Iris pigment epithelial cell (primary cell): ENCODE results near the gene PPP4R1.
"Not testable (repeated sequence)": the region's sequence is repeated elsewhere in the genome, so short reads cannot be mapped to it uniquely, and the experiment has no call there.

Experiments used
- DNase-seq: peaks from one replicate; pipeline ENCODE4 v3.0.0-alpha.2; 2011; ENCODE audit warnings: low read depth

The PPP4R1 gene

DNA sequence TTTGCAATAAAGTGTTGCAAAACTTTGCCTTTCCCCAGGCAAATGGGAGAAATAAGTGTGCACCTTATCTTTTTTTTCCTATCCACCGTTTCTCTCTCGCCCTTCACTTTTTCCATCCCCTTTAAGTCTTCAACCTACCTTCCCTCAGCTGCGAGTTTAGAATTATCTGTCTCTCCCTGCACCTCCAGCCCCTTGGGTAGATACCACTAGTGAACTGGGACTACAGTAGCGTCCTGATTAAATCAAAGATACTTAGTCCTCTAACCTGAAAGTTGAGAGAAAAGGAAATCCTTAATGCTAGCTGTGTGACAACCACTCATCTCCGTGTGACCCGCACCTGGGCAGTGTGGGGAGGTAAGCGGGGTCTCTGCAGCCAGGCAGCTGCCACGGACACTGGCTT, 16.1 kb upstream of the PPP4R1 start:
- no peak for DNase-seq

DNA sequence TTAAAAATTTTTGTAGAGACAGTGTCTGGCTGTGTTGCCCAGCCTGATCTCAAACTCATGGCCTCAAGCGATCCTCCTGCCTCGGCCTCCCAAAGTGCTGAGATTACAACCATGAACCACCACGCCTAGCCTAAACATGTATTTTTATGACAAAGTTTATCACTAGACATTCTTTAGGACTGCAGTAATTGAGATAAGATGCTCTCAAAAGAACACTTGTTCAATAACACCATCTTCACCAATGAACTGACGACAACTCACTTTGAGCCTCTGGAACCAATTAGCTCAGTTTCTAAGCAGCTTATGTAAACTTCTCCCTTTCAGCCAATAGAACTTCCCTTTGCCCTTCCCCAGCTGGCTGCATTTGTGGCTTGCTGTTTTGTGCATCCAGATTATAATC, 15.3 kb upstream of the PPP4R1 start:
- DNase-seq, result peak; percentile 81

DNA sequence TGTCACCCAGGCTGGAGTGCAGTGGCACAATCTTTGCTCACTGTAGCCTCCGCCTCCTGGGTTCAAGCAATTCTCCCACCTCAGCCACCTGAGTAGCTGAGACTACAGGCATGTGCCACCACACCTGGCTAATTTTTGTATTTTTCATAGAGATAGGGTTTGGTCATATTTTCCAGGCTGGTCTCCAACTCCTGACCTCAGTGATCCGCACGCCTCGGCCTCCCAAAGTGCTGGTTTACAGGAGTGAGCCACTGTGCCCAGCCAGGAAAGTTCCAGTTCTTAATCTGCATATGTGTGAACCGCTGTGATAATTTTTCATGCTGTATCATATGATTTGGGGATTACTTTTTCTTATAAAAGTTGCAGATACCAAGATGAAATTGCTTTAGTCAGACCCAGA, 14.6 kb upstream of the PPP4R1 start:
- DNase-seq, result no peak

DNA sequence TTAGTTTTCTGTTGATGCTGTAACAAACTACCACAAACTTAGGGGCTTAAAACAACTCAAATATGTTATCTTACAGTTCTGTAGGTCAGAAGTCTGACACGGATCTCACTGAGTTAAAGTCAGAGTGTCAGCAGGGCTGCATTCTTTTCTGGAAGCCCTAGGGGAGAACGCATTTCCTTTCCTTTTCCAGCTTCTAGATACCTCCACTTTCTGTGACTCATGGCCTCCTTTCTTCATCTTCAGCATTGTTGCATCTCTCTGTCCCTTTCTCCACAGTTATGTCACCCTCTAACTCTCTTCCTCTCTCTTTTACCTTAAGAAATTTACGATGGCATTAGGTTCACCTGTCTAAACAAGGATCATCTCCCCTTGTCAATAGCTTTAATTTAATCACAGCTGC, 13.3 kb upstream of the PPP4R1 start:
- DNase-seq, result peak; percentile 74

DNA sequence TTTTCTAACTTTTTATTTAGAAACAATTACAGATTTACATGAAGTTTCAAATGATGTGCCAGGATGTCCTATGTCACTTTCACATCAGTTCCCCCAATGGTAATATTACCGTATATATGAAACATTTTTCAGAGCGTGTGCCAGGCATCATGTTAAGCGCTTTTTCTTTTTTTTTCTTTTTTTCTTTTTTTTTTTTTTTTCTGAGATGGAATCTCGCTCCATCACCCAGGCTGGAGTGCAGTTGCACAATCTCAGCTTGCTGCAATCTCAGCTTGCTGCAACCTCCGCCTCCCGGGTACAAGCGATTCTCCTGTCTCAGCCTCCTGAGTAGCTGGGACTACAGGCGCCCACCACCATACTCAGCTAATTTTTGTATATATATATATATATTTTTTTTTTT, 5.6 kb upstream of the PPP4R1 start:
- DNase-seq, result peak; percentile 63

DNA sequence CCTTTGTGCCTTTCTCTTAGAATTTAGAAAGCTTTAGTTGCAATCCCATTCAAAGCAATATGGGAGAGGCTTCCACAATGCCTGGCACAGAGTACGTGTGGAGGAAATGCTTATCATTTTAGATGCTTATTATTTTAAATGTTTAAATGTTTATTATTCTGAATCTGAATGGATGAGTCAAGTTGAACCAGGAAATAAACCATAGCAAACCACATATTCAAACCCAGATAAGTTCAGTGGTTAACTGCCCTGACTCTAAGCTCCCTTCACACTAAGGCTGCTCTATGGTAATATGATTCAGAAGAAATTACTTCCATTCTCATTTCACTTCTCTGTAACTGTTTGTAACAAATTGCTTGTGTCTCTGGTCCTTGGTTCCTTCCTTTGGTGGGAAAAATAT, 5.2 kb upstream of the PPP4R1 start:
- DNase-seq, result peak; percentile 90

DNA sequence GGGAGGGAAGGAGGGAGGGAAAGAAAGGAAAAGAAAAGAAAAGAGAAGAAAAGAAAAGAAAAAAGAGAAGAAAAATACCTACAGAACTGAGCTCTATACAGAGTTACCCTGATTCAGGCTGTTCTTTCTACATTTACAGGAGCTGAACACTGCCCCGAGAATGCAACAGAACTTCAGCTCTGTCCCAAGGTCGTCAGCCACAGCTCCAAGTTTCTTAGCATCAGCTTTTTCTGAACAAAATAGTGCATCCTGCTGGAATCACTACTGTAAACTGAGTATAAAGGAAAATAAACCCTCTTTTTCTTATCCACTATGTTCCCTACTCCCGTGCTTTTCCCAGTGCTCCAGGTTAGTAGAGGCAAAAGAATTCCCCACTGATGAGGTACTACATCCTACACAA, 4.7 kb upstream of the PPP4R1 start:
- peak; percentile 35 for DNase-seq

DNA sequence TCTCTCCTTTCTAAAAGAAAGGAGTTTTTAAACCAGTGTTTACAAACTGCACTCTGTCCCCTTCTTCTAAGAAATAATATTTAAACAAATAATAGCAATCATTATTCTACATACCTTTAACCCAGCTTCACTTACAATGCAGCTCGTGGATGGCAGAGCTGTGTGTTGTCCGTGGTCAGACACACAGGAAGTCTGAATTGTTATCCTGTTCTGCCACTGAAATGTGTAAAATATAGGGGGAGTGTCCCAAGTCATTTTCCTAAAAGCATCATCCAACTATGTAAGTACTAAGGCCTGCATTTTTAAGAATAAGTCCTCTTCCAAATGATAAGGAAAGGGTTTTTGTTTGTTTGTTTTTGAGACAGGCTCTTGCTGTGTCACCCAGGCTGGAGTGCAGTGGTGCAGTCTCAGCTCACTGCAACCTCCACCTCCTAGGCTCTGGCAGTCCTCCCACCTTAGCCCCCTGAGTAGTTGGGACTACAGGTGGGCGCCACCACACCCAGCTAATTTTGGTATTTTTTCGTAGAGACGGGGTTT, 2.7 kb upstream of the PPP4R1 start:
- peak; percentile 41 for DNase-seq

DNA sequence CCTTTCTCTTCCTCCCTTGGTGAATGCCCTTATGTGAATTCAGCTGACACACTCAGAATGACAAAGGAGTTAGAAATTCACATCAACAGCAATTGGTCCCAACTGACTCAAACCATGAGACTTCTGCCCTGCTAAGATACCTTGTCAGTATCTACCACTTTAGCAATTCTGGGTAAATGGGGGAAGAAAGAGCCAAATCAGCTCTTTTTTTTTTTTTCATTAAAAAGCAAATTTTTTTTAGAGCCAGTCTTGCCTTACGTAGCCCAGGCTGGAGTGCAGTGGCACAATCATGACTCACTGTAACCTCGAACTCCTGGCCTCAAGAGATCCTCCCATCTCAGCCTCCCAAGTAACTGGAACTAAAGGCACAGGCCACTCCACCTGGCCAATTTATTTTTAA, 1.7 kb upstream of the PPP4R1 start:
- peak; percentile 34 for DNase-seq

DNA sequence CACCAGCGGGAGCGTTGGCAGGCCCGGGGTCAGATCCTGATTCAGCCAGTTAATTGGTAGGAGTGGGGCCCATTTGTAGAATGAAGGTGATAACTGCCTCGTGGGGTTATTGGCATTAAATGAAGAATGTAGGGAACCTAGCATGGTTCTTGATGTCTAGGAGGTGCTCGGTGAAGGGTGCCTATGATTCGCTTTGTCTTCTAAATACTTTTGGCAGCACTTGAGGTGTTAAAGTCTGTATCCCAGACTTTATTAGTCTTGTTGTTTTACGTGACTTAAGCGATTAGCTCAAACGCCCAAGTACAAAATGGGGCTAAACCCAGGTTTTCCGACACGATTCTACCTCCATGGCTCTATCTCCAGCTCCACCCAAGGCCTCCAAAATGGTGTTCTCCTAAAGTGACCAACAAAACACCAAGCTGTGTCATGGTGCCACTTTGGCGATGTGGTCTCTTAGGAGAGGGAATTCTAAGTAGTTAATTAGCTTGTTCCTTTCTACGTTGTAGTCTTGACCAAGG, 980 bp upstream of the PPP4R1 start:
- no peak for DNase-seq

DNA sequence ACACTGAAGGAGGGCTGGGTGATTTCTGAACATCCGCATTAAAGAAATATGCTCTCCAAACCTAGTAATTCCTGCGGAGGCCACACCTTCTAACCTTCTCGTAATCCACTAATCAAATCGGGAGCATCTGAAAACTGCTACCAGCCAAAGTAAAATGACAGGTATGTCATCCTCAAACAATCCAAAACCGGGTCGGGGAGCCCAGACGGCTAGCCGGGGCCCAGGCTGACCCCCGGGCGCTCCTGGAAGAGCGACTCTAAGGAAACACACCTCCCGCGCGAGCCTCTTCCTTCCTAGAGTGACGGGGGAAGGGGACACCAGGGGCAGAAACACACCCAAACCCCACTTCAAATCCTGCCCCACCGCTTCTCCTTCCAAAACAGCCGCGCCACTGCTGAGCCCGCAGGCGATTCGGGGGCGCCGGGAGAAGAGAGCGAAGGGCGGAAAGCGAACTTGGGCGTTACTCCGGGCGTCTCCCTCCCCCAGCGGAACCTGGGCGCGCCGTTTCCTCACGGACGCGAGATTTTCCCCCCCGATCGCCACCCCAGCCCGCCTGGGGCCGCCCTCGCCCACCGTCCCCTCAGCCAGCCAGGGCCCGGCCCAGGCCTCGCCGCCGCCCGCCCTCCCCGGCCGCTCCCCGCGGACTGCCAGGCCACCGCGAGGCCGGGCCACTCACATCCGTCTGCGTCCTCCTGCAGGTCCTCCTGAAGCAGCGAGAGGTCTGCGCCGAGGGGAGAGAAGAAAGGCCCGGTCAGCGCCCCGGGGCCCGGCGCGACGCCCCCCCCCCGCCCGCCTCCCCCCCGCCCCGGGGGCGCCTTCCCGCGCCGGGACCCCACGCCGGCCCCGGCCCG, 584 bp downstream of the PPP4R1 start:
- DNase-seq, result peak; percentile 50

DNA sequence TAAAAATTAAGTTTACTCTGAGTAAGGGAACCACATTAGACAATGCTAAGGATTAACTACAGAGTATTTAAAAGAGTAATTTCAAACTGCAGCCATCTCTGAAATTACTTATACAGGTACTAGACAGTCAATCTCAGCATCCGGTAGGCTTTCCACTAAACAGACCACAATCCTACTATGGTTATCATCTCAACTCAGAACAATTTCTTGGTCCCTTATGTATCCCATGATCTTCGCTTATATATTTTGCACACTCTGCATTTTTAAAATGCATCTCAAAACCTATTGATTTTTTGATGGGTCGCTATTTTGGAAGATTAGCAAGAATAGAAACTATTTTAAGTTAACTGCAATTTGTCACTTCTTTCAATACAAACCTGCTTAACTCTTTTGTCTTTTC, 1.4 kb downstream of the PPP4R1 start:
- no peak for DNase-seq

DNA sequence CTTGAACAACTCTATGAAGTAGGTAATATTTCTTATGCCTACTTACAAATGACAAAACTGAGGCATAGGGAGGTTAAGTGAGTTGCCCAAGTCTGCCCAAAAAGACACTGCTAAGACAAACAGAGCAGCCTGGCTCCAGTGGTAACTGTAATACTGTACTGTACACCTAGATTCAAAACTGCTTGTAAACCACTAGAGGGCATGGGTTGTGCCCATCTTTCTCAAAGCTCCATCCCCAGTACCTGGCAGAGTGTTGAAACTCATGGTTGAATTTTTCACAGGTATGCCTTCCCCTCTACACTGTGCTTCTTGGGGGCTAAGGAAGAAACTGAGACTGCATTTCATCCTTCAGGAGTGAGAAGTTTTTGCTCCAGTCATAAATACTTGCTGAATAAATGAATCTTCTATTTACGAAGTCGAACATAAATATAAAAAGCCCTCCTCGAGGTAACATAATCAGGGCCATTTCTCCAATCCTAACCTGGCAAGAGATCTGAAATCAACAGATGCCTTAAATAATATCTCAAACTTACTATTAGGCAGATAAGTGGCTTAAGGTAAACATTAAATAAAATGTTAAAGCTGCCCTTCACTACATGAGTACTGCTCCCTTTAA, 2.0 kb downstream of the PPP4R1 start:
- DNase-seq, result peak; percentile 61

DNA sequence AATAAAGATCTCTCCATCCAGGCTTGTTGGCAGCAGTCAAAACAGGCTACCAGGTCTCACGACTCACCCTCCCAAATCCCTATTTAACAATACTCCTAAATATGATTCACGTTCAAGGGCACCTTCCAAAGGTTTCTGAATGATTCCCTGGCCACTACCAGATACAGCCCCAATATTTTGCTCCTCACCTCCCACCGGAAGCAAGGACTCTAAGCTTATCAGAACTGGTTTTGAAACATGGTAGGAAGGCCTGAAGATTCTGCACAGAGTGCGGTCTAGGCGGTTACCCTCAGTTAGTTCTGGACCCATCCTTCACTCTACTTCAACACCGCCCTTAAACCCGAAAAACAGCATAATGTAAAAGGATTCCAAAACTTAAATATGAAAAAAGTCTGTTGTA, 5.2 kb downstream of the PPP4R1 start:
- no peak for DNase-seq

DNA sequence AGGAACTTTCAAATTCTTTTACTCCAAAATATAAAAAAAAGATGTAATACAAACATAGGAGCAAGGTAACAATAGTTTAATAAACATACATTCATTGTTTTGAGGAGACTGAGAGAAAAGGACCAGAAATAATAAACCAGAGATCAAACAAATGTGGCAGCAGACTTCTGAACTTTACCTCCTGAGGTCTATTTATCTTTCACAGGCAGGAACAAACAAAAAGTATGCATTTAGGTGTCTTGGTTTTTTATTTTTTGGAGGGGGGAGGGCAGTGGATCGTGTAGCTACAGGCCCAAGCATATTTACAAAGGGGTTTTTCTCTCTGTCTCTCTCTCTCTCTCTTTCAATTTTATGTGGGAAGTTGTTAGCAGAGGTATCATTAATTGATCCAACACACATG, 5.6 kb downstream of the PPP4R1 start:
- DNase-seq, result no peak

DNA sequence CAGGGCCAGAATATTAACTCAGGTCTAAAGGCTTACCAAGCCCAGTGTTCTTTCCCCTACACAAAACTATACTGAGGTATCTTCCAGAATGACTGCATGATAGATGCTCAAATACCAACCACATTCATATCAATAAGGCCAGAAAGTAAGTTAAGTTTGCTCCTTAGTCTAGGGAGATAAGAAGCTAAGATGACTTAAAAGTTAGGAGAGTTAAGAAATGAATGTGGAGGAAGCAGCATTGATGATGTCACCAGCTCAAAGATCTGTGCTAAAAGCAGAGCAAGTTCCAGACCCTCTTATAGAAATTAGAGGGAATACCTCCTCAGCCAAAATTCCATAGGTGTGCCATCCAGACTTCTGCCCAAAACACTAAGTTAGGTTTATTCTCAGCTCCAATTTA, 6.1 kb downstream of the PPP4R1 start:
- peak; percentile 54 for DNase-seq

DNA sequence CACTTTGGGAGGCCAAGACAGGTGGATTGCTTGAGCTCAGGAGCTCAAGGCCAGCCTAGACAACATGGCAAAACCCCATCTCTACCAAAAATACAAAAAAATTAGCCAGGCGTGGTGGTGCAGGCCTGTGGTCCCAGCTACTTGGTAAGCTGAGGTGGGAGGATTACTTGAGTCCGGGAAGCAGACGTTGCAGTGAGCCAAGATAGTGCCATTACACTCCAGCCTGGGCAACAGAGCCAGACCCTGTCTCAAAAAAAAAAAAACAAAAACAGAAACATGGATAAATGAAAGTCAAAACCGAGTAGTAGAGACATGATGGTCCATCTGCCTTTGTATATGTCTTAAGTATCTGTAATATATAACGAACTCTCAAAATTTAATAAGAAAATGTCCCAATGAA, 7.2 kb downstream of the PPP4R1 start:
- DNase-seq, result not testable (repeated sequence)

DNA sequence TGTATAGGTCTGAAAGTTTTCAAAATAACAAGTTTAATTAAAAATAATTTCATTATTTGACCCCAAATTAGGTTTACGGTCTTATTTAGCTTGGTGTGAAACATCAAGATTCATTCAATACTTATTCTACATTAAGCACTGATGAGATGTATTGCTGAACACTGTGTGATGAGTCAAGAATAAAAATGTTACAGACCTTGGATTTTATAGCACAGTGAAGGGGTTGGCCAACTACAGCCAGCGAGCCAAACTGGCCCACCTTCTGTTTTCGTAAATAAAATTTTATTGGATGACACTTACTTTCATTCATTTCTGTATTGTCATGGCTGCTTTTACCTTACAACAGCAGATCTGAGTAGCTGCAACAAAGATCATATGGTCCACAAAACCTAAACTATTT, 8.3 kb downstream of the PPP4R1 start:
- no peak for DNase-seq

DNA sequence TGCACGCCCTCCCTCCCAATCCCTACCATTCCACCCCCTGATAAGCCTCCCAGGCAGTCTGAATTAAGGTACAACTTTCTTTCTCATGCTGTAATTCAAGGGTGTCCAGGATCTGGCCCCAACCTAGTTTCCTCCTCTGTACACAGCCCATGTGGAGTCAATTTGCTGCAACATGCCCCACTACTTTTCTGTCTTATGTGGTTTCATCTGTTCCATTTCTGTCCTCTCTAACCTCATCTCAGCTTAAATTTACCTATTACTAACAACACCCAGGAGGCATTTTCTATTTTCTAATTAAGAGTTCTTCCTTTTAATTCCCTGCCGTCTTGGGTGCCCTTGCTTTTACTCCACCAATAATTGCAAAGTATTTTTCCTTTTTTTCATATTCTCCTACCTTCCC, 10.0 kb downstream of the PPP4R1 start:
- DNase-seq, result no peak

DNA sequence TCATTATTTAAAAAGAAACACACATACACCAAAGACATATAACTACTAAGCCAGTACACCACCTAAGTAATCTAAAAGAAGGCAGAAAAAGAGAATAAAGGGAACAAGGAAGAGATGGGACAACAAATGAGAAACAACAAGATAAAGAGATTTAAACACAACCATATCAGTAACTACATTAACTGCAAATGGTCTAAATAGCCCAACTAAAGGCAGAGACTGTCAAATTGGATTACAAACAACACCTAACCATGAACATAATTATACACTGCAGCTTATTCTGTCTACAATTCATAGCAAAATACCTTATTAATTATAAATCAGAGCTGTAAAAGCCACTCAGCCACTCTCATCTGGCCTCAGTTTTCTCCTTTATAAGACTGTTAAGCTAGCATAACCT, 15.0 kb downstream of the PPP4R1 start:
- DNase-seq, result no peak

DNA sequence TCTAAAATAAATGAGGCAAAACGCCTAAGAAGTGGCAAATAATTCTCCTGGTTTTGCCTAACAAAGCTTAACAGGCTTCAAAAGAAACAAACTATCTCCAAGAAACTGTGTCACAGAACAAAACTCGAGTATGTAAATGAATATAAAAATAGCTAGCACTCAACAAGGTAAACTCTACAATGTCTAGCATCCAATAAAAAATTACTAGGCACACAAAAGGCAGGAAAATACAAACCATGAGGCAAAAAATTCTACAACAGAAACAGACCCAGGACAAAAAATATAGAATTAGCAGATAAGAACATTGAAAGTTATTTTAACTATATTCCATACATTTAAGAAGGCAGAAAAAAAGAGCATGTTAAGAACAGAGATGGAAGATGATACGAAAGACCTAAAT, 16.8 kb downstream of the PPP4R1 start:
- no peak for DNase-seq

DNA sequence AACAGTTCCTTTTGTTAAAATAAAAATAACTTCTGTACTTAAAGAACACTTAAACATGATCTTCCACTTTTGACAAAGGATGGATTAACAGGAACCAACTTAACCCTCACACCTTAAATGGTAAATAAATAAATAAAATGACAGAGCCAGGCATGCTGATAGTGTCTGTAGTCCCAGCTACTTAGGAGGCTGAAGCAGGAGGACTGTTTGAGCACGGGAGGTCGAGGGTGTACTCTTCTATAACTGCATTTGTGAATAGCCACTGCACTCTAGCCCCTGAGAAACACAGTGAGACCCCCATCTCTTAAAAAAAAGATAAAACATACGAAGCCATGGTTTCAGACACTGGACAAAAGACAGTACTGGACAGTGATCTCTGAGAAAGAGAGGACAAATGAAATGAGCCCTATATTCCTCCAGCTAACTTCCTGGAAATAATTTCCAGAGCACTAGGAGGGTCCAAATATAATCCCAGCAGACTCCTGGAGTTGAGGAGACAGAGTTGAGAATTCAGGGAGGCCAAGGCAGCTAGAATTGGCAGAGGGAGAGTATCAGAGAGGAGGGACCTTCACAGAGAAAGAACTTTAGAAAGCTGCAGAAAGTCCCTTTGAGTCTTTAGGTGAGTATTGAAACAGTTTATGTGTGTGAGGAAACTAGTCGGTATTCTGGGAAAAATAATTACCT, 17.4 kb downstream of the PPP4R1 start:
- DNase-seq, result no peak

DNA sequence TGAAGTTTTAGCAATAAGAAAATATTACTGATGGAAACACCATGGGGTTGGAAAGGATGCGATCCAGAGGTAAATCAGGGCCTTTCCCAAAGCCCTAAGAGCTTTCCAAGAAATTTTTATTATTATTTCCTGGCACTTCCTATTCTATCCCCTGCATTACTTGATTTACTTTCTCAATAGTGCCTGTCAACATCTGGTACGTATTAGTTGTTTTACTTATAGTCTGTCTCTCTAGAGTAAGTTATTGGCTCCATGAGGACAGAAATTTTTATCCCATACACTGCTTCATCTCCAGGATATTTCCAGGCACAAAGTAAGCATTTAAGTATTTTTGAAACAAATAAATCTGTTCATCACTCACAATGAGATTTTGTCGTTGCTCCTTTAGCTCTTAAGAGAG, 18.1 kb downstream of the PPP4R1 start:
- no peak for DNase-seq
